Transverse colon (tissue), 4 donors: ENCODE results near the gene CA6.

ENCODE experiments used
- CTCF ChIP-seq, 5 experiments: fragments of 200-600 bp in 3 of 5; fragments of 450-650 bp in 2 of 5; sonication (generic) in 3 of 5; IDR thresholded peaks; 1 replicate in 2 of 5; 2 replicates in 3 of 5; pipeline ENCODE4 v1.5.1; 2016 to 2017; ENCODE audit warnings: antibody characterized with exemption in 5 of 5, inconsistent platforms in 3 of 5, mild to moderate bottlenecking in 2 of 5, moderate library complexity in 1 of 5
- EP300 ChIP-seq: sonication (generic); formaldehyde crosslinking; IDR thresholded peaks from one replicate; pipeline ENCODE4 v1.6.1; 2017; ENCODE audit warnings: antibody characterized with exemption, low read depth
- POLR2A ChIP-seq: fragments of 450-650 bp; IDR thresholded peaks from one replicate; pipeline ENCODE4 v1.6.1; 2016; ENCODE audit warnings: antibody characterized with exemption, mild to moderate bottlenecking, moderate library complexity
- POLR2AphosphoS5 ChIP-seq, 3 donors: sonication (generic); formaldehyde crosslinking; IDR thresholded peaks; one replicate each; pipeline ENCODE4 v1.6.1; 2016; ENCODE audit warnings: antibody characterized with exemption in 3 of 3

DNA sequence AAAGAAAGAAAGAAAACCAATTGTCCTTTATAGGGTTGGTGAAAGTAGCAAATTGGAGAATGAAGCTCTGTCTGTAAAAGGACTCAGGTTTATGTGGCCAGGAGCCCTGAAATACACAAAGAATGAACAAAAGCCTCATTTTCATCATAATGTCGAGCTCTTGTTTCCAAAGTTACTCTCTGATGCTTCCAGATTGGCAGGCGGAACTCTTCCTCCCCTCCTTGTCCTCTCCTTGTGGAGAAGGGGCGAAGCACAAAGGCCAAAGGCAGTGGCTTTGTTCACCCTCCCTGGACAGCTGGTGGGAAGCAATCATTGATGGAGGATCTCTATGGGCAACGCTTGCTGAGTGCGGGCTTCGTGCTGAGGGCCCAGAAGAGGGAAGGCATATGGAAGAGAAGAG is 5.6 kb downstream of the CA6 start:
- no peak for TF ChIP-seq POLR2AphosphoS5 (IDR thresholded peaks at IDR 0.05)
- TF ChIP-seq CTCF (IDR thresholded peaks at IDR 0.05), result no peak
- no peak for TF ChIP-seq POLR2A
- no peak for TF ChIP-seq EP300
